Gastroesophageal sphincter (tissue), 3 donors: Measurements from ENCODE around the gene SIGLEC15.

Experiments used
- CTCF ChIP-seq, 4 experiments: fragments of 200-600 bp in 2 of 4; fragments of 450-650 bp in 2 of 4; sonication (generic) in 1 of 4; IDR thresholded peaks; one replicate each; pipeline ENCODE4 v1.5.1; 2017 to 2019; ENCODE audit warnings: antibody characterized with exemption in 4 of 4, mild to moderate bottlenecking in 2 of 4, moderate library complexity in 2 of 4
- EP300 ChIP-seq: sonication (generic); formaldehyde crosslinking; IDR thresholded peaks from one replicate; pipeline ENCODE4 v1.6.1; 2017; ENCODE audit warnings: antibody characterized with exemption, mild to moderate bottlenecking
- POLR2A ChIP-seq, 2 donors: fragments of 450-650 bp; IDR thresholded peaks; one replicate each; pipeline ENCODE4 v1.6.1; 2017; ENCODE audit warnings: antibody characterized with exemption in 2 of 2, mild to moderate bottlenecking in 2 of 2, moderate library complexity in 1 of 2
- POLR2AphosphoS5 ChIP-seq: sonication (generic); formaldehyde crosslinking; IDR thresholded peaks from one replicate; pipeline ENCODE4 v1.6.1; 2017; ENCODE audit warnings: antibody characterized with exemption

- no peak for TF ChIP-seq CTCF (IDR thresholded peaks at IDR 0.05)
- no peak for TF ChIP-seq EP300
- no peak for TF ChIP-seq POLR2A (IDR thresholded peaks at IDR 0.05)
- TF ChIP-seq POLR2AphosphoS5: no peak
These were observed 9.7 kb downstream of the SIGLEC15 start for GRCh38 chr18:45835057-45835636.
